Stimulated activated CD8-positive, alpha-beta memory T cell treated with anti-CD3 and anti-CD28 coated beads, Interleukin-4, amount 100 ng/mL, for 1 hour (primary cell): ENCODE measurements around the gene EME2.

ENCODE experiments used
- DNase-seq, 2 donors: peaks; one replicate each; pipeline ENCODE4 v3.0.0-alpha.2; 2020; ENCODE audit warnings: low read depth in 2 of 2, low spot score in 1 of 2

Gene EME2

DNA sequence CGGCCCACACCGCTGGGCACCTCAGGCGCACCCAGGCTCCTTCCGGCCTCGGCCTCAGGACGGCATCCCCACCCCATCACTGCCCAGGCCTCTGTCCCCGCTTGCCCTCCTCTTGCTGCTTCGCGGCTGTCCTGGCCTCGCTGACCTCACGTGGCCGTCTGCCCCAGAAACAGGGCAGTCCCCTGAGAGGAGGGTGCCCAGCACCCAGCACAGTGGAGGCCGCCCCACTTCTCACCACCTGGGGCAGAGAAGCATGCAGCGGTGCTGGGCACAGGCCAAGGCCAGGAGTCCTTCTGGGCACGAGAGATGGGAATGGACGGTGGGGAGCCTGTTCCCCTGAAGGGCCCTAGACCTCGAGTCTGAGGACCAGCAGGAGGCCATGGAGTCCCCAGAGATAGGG is 45.1 kb downstream of the EME2 start:
- DNase-seq, result no peak

DNA sequence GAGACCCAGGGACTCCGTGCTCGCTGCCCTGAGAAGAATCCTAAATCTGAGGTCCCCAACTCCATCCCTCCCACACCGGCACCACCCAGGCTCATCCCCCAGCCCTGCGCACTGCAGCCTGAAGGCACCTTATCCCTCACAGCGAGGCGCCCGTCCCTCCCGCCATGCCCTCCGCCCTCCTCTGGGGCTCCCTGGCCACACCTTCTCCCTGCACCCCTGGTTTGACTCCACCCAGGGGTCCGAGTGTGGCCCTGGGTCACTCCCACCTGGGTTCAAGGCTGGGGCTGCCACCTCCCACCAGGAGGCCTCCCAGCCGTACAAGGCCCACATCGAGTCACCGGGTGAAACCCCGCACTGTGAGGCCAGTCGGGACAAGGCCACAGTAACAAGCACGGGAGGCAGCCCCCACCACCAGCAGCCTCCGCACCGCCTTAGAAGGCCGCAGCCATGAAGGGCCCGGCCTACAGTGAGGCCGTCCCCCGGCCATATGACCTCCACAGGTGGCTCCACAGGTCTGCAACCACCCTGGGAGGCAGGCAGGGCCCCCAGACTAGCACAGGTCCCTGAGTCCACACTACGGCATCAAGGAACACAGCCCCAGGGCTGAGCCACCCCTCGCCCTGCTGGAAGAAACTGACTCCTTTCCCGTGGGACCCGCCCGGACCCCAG is 45.7 kb downstream of the EME2 start:
- no peak for DNase-seq

DNA sequence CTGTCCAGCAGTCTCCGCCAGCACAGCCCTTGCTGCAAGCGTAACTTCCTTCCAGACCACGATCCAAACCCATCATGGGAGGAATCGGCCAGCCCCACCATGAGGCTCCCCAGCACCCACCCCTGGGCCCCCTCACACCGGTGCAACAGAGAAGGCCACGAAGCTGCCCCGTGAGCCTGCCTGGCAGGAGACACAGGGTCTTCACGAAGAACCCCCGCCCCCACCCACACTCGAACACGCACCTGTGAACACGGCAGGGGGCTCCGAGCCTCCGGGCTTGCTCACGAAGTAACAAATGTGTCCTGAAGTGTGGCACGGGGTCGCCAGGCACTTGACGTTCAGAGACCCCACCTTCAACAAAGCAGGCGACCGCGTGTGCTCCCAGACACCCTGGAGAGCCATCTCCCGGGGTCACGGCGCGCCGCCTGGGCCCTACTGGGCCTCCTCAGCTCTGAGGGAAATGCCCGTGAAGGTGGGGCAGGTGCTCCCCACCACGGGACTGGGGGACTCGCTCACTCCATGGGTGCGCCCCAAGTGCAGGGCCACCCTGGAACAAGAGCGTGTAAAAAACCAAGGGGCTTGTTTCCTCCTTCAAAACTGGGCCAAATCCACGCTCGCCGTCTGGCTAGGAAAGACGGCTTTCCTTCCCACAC is 46.4 kb downstream of the EME2 start:
- no peak for DNase-seq

DNA sequence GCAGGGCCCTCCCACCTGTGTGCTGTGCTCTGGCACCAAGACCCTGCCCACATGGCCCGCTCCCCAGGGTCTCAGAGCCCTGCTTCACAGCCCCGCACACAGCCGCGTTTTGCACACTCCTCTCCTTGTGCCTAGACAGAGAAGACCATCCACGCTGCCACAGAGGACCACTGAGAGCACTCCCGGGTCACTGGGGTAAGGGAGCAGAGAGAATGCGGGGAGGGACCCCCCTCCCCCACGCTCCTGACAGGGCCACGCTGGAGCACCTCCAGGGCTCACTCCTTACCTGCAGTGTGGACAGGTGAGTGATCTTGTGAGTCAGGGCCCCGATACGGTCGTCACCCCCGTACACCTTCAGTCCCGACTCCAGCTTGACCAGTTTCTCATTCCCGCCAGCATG is 47.0 kb downstream of the EME2 start:
- DNase-seq, result no peak

DNA sequence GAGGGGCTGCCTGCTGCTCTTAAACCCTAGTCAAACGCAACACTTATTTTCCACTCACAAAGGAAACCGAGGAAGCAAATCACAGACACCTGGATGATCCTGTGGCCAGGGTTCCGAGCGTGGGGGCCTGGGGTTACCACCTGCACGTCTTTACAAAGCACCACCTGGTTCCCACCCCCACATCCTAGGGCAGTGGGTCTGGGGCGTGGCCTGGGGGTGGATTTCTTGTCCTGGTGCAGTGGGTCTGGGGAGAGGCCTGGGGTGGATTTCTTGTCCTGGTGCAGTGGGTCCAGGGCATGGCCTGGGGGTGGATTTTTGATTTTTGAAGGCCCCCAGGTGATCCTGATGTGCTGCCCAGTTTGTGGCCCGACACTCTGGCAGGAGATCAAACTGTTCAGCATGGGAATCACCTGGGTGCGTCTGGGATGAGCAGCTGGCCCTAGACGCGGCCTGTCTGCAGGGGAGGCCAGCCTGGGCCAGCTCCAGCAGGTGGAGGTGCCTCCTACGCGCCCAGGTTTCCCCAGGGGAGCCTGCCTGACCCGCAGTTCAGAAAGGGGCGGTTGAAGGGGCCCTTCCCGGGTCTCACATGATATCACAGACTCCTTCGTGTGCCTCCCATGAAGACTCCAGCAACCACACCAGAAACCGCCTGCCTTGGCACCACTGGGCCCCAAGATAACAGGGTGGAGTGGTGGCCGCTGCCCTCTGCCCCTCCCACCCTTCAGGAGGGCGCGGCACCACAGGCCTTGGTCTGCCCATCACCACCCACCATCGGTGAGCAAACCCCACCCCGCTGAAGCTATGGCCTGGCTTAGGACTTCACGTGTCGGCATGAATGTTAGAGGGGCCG is 47.7 kb downstream of the EME2 start:
- no peak for DNase-seq

DNA sequence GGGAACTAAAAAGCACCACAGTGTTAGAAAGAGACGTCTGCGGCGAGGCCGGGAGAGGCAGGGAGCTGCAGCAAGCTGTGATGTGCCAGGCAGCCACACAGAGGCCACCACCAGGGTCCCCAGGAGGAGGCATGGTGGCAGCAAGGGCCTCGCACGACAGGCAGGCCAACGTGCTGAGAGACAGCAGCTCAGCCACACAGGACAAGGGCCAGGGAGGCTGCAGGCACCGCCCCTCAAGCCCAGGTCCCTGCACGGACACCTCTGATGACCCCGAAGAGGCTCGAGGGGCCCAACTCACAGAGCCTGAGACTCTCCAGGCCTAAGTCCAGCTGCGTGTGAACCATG is 48.3 kb downstream of the EME2 start:
- DNase-seq, result no peak

DNA sequence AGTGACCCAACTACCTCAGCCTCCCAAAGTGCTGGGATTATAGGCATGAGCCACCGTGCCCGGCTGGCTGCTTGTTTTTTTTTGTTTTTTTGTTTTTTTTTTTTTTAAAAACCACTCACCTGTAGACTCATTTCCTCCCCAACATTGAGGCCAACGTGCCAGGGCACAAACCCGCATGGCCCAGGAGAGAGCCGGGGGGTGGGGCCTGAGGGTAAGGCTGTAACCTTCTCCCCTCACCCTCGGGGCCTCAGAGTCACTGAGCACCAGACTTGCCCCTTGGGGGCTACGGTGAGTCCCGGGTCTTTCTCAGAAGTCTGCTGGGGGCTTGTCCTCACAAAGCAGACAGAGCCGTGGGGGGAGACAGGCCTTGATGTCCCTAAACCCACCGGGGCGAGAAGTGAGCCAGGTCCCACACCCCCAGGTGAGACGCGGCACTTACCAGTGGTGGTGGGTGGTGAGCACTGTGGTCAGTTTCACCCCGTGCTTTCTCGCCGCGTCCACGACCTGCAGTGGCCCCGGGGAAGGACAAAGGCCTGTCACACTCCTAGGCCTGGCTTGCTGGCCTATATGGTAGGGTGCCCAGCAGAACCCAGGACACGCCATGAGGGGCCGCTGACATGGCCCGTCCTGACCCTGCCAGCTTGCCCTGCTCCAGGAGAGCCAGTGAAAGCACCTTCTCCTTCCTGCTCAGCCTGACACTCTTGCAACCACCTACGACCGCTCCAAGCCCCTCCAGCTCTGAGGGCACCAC is 49.4 kb downstream of the EME2 start:
- no peak for DNase-seq

DNA sequence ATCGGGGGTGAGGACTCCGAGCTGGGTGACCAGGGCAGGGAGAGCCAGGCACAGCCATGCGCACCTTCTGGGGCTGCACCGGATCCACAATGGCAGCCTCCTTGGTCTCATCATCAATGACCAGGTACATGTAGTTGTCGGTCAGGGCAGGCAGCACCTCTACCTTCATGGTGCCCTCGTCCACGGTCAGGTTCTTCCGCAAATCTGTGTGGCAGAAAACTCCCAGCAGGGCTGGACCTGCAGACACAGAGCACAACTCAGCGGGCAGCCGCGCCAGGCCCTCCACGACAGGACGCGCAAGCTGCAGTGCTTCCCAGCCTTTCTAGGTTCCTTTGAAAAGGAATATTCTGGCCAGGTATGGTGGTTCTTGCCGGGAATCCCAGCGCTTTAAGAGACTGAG is 50.2 kb downstream of the EME2 start:
- DNase-seq, result no peak

DNA sequence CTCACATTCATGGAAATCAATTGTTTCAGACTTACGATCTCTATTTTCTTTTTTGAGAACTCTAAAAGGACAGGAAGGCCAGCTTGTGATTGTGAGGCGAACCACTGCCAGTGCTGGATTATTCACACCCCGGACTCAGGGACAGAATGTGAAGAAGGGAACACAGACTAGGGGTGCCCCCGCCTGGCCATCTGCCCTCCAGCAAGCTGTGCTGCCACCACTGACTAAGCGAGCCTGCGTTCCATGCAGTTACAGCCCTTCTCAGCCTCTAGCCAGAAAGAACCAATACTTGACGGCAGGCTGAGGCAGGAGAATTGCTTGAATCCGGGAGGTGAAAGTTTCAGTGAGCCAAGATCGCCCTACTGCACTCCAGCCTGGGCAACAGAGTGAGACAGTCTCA is 51.2 kb downstream of the EME2 start:
- DNase-seq, result no peak

DNA sequence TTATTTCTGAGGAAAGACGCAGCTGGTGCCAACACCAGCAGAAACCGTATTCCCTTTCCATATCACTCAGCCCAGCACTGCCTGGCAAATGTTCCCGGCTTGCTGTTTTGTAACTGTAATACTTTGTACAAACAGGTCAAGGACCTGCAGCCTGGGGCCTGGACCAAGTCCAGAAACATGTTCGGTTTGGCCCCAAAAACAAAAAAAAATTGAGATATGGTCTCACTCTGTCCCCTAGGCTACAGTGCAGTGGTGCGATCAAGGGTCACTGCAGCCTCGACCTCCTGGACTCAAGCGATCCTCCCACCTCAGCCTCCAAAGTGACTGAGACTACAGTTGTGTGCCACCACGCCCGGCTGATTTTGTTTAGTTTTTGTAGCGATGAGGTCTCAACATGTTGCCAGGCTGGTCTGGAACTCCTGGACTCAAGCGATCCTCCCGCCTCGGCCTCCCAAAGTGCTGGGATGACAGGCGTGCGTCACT is 52.8 kb downstream of the EME2 start:
- DNase-seq, result no peak
